ENCODE results near the gene HERC6. TPM values are rescaled to one million over a fixed set of nuclear protein-coding genes. Genes with fewer than 3 reads are reported as not detected.
A peak's percentile ranks its signal among the peaks of the same experiment; 100 is the strongest.

Gene HERC6
- total and polyA plus RNA-seq, 4 experiments from 2014 or later = 26.8 to 32.0 (median 28.9) TPM

DNA sequence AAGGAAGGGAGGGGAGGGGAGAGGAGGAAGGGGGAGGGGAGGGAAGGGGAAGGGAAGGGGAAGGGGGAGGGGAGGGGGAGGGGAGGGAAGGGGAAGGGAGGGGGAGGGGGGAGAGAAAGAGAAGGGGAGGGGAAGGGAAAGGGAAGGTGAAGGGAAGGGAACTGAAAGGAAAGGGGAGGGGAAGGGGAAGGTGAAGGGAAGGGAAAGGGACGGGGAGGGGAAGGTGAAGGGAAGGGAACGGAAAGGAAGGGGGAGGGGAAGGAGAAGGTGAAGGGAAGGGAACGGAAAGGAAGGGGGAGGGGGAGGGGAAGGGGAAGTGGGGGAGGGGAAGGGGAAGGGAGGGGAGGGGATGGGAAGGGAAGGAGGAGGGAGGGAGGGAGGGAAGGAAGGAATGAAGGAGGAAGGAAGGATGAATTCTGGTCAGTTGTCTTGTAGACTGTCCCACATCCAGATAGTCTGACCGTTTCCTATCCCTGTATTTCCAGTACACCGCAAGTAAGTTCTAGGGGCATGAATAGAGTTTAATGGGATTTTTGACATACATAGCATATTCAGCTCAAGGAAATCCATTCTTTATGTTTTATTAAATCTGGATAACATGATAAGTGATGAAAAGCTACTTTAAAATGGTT lies 98.7 kb downstream of the HERC6 start:
- no peak overlapping the region for H3K4me3 Mint-ChIP-seq
- H3K9me3 ChIP-seq (ENCODE audit: control insufficient read depth in 1 of 2, low read length in 2 of 2) = no peaks in the 10 kb centered on the region
- intact Hi-C loops (cut with micrococcal nuclease) = no loop called here
- DNase-seq = no peak
- ChIA-PET CTCF (ENCODE audit: partially characterized antibody) (interaction anchor here (0.7 to 1.8 kb wide), 2 partner anchors 12 to 933 kb away, joined by 3 to 4 read pairs; no protein-coding TSS in a partner anchor), POLR2A (ENCODE audit: partially characterized antibody) (interaction anchor here (1.2 kb wide), 1 partner anchor 26 kb away, joined by 3 read pairs; no protein-coding TSS in a partner anchor)
- no peak overlapping the region for H3K27ac ChIP-seq (ENCODE audit: low read depth, low read length)
- H3K4me3 ChIP-seq (ENCODE audit: low read length in 2 of 2) = no peak overlapping the region
- H3K36me3 ChIP-seq (ENCODE audit: insufficient read depth, low read length) = no peaks in the 10 kb centered on the region
- no peak overlapping the region for H3K27ac Mint-ChIP-seq
- H3K4me1 Mint-ChIP-seq = peaks cover 0 to 2% (median 0%) of the 10 kb centered on the region in 4 donors
- H3K4me1 ChIP-seq (ENCODE audit: insufficient read depth, low read length) = no peaks in the 10 kb centered on the region
- H3K36me3 Mint-ChIP-seq = peaks cover 42 to 44% of the 10 kb centered on the region in 2 donors
- no peaks in the 10 kb centered on the region for H3K9me3 Mint-ChIP-seq
- no peaks in the 10 kb centered on the region for H3K27me3 Mint-ChIP-seq
- H3K27me3 ChIP-seq (ENCODE audit: insufficient read depth, low read length) = no peaks in the 10 kb centered on the region

DNA sequence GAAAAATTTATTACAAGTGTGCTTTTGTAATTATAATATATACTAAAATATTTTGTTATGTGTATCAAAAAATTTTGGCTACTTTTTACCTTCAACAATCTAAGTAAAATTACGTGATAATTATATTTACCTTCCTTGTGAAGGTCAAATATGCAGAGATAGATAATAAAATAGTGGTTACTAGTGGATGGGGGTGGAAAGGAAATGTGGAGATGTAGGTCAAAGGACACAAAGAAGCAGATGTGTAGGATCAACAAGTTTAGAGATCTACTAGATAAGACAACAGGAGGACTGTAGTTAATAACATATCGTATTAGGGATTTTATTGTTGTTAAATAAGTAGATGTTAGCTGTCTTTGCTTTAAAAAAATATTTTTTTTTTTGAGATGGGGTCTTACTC lies 99.6 kb downstream of the HERC6 start:
- Mint-ChIP-seq H3K4me1 (peaks cover 0 to 2% (median 0%) of the 10 kb centered on the region in 4 donors), H3K9me3 (no peaks in the 10 kb centered on the region), H3K27ac (no peak overlapping the region), H3K27me3 (no peaks in the 10 kb centered on the region), H3K36me3 (peaks cover 36 to 42% of the 10 kb centered on the region in 2 donors), H3K4me3 (no peak overlapping the region)
- no peak overlapping the region for H3K4me3 ChIP-seq (ENCODE audit: low read length in 2 of 2)
- DNase-seq = no peak
- no peaks in the 10 kb centered on the region for H3K4me1 ChIP-seq (ENCODE audit: insufficient read depth, low read length)
- H3K27ac ChIP-seq (ENCODE audit: low read depth, low read length) = no peak overlapping the region
- no peaks in the 10 kb centered on the region for H3K9me3 ChIP-seq (ENCODE audit: control insufficient read depth in 1 of 2, low read length in 2 of 2)
- POLR2A ChIA-PET (ENCODE audit: partially characterized antibody) = no interaction called here
- H3K27me3 ChIP-seq (ENCODE audit: insufficient read depth, low read length) = no peaks in the 10 kb centered on the region
- intact Hi-C loops (cut with micrococcal nuclease) = no loop called here
- CTCF ChIA-PET (ENCODE audit: partially characterized antibody) = interaction anchor here (0.8 to 1.8 kb wide), 2 partner anchors 13 to 37 kb away, joined by 4 read pairs; no protein-coding TSS in a partner anchor
- H3K36me3 ChIP-seq (ENCODE audit: insufficient read depth, low read length) = no peaks in the 10 kb centered on the region

DNA sequence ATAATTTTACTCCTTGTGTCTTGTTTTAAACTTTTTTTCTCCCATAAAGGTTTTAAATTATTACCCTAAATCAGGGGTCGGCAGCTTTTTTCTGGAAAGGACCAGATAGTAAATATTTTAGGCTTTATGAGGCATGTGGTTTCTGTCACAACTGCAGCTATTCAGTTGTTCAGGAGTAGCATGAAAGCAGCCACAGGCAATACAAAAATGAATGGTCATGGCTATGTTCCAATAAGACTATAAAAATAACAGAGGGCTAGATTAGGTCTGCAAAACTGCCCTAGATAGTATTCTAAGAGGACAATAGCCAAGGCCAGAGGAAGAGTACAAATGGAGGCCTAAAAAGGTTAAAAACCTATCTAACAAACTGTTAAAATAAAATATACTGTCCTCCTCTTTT lies 102.9 kb downstream of the HERC6 start:
- Histone ChIP-seq H3K9me3 (ENCODE audit: control insufficient read depth in 1 of 2, low read length in 2 of 2) (no peaks in the 10 kb centered on the region), H3K4me3 (ENCODE audit: low read length in 2 of 2) (no peak overlapping the region), H3K27ac (ENCODE audit: low read depth, low read length) (no peak overlapping the region), H3K4me1 (ENCODE audit: insufficient read depth, low read length) (no peaks in the 10 kb centered on the region), H3K36me3 (ENCODE audit: insufficient read depth, low read length) (no peaks in the 10 kb centered on the region), H3K27me3 (ENCODE audit: insufficient read depth, low read length) (no peaks in the 10 kb centered on the region)
- H3K36me3 Mint-ChIP-seq = peaks cover 33 to 43% of the 10 kb centered on the region in 2 donors
- no peaks in the 10 kb centered on the region for H3K9me3 Mint-ChIP-seq
- no peak overlapping the region for H3K4me3 Mint-ChIP-seq
- ChIA-PET CTCF (ENCODE audit: partially characterized antibody) (no interaction called here), POLR2A (ENCODE audit: partially characterized antibody) (no interaction called here)
- no peak overlapping the region for H3K27ac Mint-ChIP-seq
- intact Hi-C loops (cut with micrococcal nuclease) = no loop called here
- no peaks in the 10 kb centered on the region for H3K27me3 Mint-ChIP-seq
- H3K4me1 Mint-ChIP-seq = peaks cover 0 to 2% (median 0%) of the 10 kb centered on the region in 4 donors
- DNase-seq = no peak

DNA sequence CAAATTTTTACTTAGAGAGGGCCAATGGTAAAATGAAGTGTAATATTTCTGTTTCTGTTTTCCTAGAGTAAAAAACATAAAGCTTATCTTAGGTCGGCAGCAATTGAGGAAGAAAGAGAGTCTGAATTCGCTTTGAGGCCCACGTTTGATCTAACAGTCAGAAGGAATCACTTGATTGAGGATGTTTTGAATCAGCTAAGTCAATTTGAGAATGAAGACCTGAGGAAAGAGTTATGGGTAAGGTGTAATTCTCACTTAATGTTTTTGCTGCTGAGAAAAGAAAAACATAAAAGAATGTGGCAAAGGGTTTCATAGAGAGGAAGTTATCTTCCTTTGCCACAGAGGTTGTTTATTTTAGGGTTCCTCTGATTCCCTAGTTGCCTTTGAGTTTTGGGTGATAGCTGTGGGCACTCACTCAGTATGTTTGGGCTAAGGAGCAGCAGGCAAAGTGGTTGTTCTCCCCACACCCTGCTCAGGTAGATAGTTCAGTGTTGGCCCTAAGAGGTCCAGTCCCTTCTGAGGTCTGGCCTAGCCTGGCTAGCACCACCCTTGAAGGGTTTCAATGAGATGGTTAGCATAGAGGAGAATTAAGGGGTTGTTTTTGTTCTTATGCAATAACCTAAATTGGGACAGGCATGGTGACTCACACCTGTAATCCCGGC lies 110.6 kb downstream of the HERC6 start:
- Mint-ChIP-seq H3K27ac (peak overlapping the region; percentile 5 to 81 (median 49)), H3K36me3 (peaks cover 45 to 59% of the 10 kb centered on the region in 2 donors), H3K27me3 (no peaks in the 10 kb centered on the region), H3K4me3 (peak overlapping the region in 2 of 8 donors; percentile 1 to 13), H3K9me3 (no peaks in the 10 kb centered on the region), H3K4me1 (peaks cover 11 to 14% (median 13%) of the 10 kb centered on the region in 4 donors)
- intact Hi-C loops (cut with micrococcal nuclease) = no loop called here
- ChIA-PET POLR2A (ENCODE audit: partially characterized antibody) (interaction anchor here (0.7 kb wide), 1 partner anchor 31 kb away, joined by 4 read pairs; no protein-coding TSS in a partner anchor), CTCF (ENCODE audit: partially characterized antibody) (interaction anchor here (0.9 to 1.1 kb wide), 2 partner anchors 26 to 270 kb away, joined by 3 to 4 read pairs; no protein-coding TSS in a partner anchor)
- no peak overlapping the region for H3K4me3 ChIP-seq (ENCODE audit: low read length in 2 of 2)
- DNase-seq = no peak
- no peaks in the 10 kb centered on the region for H3K9me3 ChIP-seq (ENCODE audit: control insufficient read depth in 1 of 2, low read length in 2 of 2)
- H3K27ac ChIP-seq (ENCODE audit: low read depth, low read length) = no peak overlapping the region
- H3K36me3 ChIP-seq (ENCODE audit: insufficient read depth, low read length) = peaks cover 3% of the 10 kb centered on the region
- peaks cover 13% of the 10 kb centered on the region for H3K4me1 ChIP-seq (ENCODE audit: insufficient read depth, low read length)
- no peaks in the 10 kb centered on the region for H3K27me3 ChIP-seq (ENCODE audit: insufficient read depth, low read length)

Other genes with a start within 250 kb of the HERC6 start
- under 1 TPM; 0.44 to 0.61 TPM for gene ABCG2, start 220.2 kb upstream of the HERC6 start, total RNA-seq
- gene ABCG2, start 220.2 kb upstream of the HERC6 start, polyA plus RNA-seq = 1 to 10 TPM in 1 of 2 donors, under 1 TPM in 1; 0.81 to 1.4 TPM
- 10 to 100 TPM; 82.2 to 84.3 TPM for gene PPM1K, start 94.3 kb upstream of the HERC6 start, total RNA-seq
- gene PPM1K, start 94.3 kb upstream of the HERC6 start, polyA plus RNA-seq = 10 to 100 TPM; 83.8 to 84.5 TPM
- 10 to 100 TPM; 18.6 to 22.1 TPM for gene HERC5, start 78.3 kb downstream of the HERC6 start, total RNA-seq
- 10 to 100 TPM; 14.4 to 17.7 TPM for gene HERC5, start 78.3 kb downstream of the HERC6 start, polyA plus RNA-seq
- gene PYURF, start 144.9 kb downstream of the HERC6 start, total RNA-seq = 10 to 100 TPM; 54.5 to 60.4 TPM
- gene PYURF, start 144.9 kb downstream of the HERC6 start, polyA plus RNA-seq = 100 to 1,000 TPM; 260 to 446 TPM
- gene HERC3, start 213.6 kb downstream of the HERC6 start, total RNA-seq = 10 to 100 TPM; 95.5 to 97.1 TPM
- 10 to 100 TPM; 39.9 to 44.8 TPM for gene HERC3, start 213.6 kb downstream of the HERC6 start, polyA plus RNA-seq

All from CD4-positive, alpha-beta memory T cell (primary cell).